Breast epithelium (tissue), 4 donors: Measurements from ENCODE around the gene AQP6. TPM values are rescaled to one million over a fixed set of nuclear protein-coding genes. Genes with fewer than 3 reads are reported as not detected.

Source experiments
- DNase-seq, 2 donors: peaks; one replicate each; pipeline ENCODE4 v3.0.0-alpha.2; 2019; ENCODE audit warnings: low spot score in 2 of 2
- H3K27ac ChIP-seq, 2 donors: fragments of 200-600 bp; sonication (generic) in 1 of 2; one replicate each; pipeline ENCODE4 v1.5.1; 2016 to 2019; ENCODE audit warnings: mild to moderate bottlenecking in 1 of 2
- H3K27me3 ChIP-seq, 2 donors: fragments of 200-600 bp; sonication (generic) in 1 of 2; one replicate each; pipeline versions ENCODE4 v1.5.1 to v1.6.0; 2017 to 2019; ENCODE audit warnings: control low read depth in 1 of 2, mild to moderate bottlenecking in 1 of 2
- H3K36me3 ChIP-seq: fragments of 200-600 bp; one replicate; pipeline ENCODE4 v1.5.1; 2019
- H3K4me1 ChIP-seq, 2 donors: fragments of 200-600 bp; sonication (generic); one replicate each; pipeline ENCODE4 v1.5.1; 2016 to 2019; ENCODE audit warnings: control low read depth in 1 of 2
- H3K4me3 ChIP-seq, 3 donors: fragments of 200-600 bp; sonication (generic); 1 replicate in 2 of 3; 2 replicates in 1 of 3; pipeline ENCODE4 v1.5.1; 2016 to 2019; ENCODE audit warnings: mild to moderate bottlenecking in 3 of 3, moderate library complexity in 2 of 3
- H3K9me3 ChIP-seq, 2 donors: fragments of 200-600 bp; sonication (generic) in 1 of 2; one replicate each; pipeline ENCODE4 v1.5.1; 2016 to 2019; ENCODE audit warnings: control low read depth in 1 of 2
- POLR2A ChIP-seq: fragments of 450-650 bp; IDR thresholded peaks from one replicate; pipeline ENCODE4 v1.6.1; 2016; ENCODE audit warnings: antibody characterized with exemption, mild to moderate bottlenecking, moderate library complexity
- POLR2AphosphoS5 ChIP-seq, 3 donors: sonication (generic); formaldehyde crosslinking; IDR thresholded peaks; one replicate each; pipeline ENCODE4 v1.6.1; 2017; ENCODE audit warnings: antibody characterized with exemption in 3 of 3
- intact Hi-C: fragments of 100-400 bp; cut with DNase I; formaldehyde crosslinking; loops from one replicate; pipeline ENCODE4 v1.15.1; 2023; ENCODE audit warnings: low total_unique reads
- total RNA-seq, 3 donors: library from RNA; depleted of rRNA; stranded (reverse); fragments of >200 nt; gene quantifications; one replicate each; pipeline ENCODE4 v1.1.0, GENCODE V29; 2016
- TF ChIP-seq, protein P1 (sequence below), 3 donors: fragments of 450-650 bp; IDR thresholded peaks; one replicate each; pipeline ENCODE4 v1.5.1; 2016 to 2017; ENCODE audit warnings: antibody characterized with exemption in 3 of 3, mild to moderate bottlenecking in 3 of 3, moderate library complexity in 3 of 3

Gene AQP6
- total RNA-seq, 3 donors from 2014 or later: 0.16 TPM; not detected in 2

DNA sequence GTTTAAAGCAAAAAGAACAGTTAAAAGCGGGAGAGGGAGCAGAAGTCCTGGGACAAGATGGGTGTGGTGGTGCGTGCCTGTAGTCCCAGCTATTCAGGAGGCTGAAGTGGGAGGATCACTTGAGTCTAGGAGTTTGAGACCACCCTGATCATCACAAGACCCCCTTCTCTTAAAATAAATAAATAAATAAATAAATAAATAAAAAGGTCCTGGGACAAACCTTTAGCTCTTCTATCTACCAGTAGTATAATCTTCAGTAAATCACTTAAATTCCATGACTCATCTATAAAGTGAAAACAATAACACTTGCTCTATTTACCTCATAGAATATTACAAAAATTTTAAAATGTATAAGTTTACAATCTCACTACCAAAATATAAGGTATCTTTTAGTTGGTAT, 46.8 kb downstream of the AQP6 start:
- no peaks in the 10 kb centered on the region for H3K27me3 ChIP-seq
- intact Hi-C loops: no loop called here
- no peak overlapping the region for H3K4me3 ChIP-seq
- H3K27ac ChIP-seq: no peak overlapping the region
- H3K4me1 ChIP-seq: no peaks in the 10 kb centered on the region
- H3K36me3 ChIP-seq: no peaks in the 10 kb centered on the region
- no peaks in the 10 kb centered on the region for H3K9me3 ChIP-seq
- DNase-seq: no peak
- TF ChIP-seq POLR2AphosphoS5 (IDR thresholded peaks at IDR 0.05): no peak

DNA sequence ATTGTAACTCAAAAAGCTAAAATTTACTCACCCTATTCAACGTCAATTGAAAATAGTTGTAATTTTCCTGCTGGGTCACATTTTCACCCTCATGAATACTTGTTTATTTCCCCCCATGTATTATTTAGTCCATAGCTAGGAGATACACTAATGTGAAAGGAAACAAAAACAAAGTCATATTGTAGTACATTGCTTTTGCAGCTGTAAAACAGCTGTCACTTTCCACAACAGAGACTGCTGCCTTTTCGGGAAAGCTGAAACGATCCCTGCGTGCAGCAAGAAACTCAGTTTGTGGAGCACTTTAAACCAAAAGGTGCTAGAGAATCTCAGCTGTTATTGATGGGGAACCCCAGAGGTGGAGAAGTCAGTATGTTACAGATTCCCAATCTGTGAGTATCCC, 48.3 kb downstream of the AQP6 start:
- Histone ChIP-seq H3K27me3 (no peaks in the 10 kb centered on the region), H3K9me3 (no peaks in the 10 kb centered on the region), H3K4me3 (no peak overlapping the region), H3K4me1 (no peaks in the 10 kb centered on the region), H3K27ac (no peak overlapping the region), H3K36me3 (no peaks in the 10 kb centered on the region)
- intact Hi-C loops: no loop called here
- no peak for DNase-seq
- no peak for TF ChIP-seq POLR2A
- TF ChIP-seq, protein P1, sequence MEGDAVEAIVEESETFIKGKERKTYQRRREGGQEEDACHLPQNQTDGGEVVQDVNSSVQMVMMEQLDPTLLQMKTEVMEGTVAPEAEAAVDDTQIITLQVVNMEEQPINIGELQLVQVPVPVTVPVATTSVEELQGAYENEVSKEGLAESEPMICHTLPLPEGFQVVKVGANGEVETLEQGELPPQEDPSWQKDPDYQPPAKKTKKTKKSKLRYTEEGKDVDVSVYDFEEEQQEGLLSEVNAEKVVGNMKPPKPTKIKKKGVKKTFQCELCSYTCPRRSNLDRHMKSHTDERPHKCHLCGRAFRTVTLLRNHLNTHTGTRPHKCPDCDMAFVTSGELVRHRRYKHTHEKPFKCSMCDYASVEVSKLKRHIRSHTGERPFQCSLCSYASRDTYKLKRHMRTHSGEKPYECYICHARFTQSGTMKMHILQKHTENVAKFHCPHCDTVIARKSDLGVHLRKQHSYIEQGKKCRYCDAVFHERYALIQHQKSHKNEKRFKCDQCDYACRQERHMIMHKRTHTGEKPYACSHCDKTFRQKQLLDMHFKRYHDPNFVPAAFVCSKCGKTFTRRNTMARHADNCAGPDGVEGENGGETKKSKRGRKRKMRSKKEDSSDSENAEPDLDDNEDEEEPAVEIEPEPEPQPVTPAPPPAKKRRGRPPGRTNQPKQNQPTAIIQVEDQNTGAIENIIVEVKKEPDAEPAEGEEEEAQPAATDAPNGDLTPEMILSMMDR (IDR thresholded peaks at IDR 0.05): no peak

DNA sequence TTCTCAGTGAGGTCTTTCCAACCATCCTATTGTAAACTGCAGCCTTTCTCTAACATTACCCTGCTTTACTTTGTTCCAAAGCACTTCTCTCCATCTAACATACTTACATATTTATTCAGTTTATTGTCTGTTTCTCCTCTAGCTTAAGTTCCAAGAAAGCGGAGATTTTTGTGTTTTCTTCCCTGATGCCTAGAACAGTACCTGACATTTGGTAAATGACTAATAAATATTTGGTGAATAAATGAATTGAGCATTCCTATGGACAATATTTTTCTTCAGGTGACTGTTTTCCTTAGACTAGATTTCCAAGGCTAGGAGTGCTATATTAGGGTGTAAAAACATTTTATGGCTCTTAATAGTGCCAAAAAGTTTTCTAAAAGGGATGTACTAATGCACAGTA, 50.2 kb downstream of the AQP6 start:
- TF ChIP-seq POLR2AphosphoS5 (IDR thresholded peaks at IDR 0.05) (no peak), POLR2A (no peak)
- TF ChIP-seq, protein P1 (IDR thresholded peaks at IDR 0.05): no peak
- Histone ChIP-seq H3K27ac (no peak overlapping the region), H3K4me3 (no peak overlapping the region), H3K9me3 (no peaks in the 10 kb centered on the region), H3K4me1 (no peaks in the 10 kb centered on the region), H3K27me3 (no peaks in the 10 kb centered on the region), H3K36me3 (no peaks in the 10 kb centered on the region)
- no peak for DNase-seq
- intact Hi-C loops: no loop called here

DNA sequence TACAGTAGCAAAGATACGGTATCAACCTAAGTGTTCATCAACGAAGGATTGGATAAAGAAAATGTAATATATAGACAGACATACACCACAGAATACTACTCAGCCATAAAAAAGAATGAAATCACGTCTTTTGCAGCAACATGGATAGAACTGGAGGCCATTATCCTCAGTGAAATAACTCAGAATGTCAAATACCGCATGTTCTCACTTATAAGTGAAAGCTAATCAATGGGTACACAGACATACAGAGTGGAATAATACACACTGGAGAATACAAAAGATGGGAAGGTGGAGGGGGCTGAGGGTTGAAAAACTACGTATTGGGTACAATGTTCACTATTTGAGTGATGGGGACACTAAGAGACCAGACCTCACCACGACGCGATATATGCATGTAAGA, 51.5 kb downstream of the AQP6 start:
- Histone ChIP-seq H3K9me3 (no peaks in the 10 kb centered on the region), H3K4me3 (no peak overlapping the region), H3K27ac (no peak overlapping the region), H3K27me3 (no peaks in the 10 kb centered on the region), H3K36me3 (no peaks in the 10 kb centered on the region), H3K4me1 (no peaks in the 10 kb centered on the region)
- TF ChIP-seq POLR2A (no peak), POLR2AphosphoS5 (IDR thresholded peaks at IDR 0.05) (no peak)
- TF ChIP-seq, protein P1 (IDR thresholded peaks at IDR 0.05): no peak
- intact Hi-C loops: no loop called here
- DNase-seq: no peak

DNA sequence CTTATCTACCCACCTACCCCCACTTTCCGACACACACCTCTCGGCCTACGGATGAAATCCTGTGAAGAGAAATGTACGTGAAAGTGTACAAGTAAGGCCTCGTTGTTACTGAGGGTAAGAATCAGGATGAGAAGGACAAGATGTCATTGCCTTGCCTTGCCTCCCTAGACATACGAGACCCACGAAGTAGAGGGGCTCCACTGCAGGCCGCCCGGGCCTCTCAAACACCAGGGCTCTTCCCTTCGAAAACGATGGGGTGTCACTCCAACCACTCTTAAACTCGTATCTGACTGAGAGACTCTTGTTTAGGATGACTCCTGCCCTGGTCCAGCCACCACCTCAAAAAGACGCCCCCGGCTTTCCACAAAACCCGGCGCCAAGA, 52.0 kb downstream of the AQP6 start:
- TF ChIP-seq POLR2A (no peak), POLR2AphosphoS5 (IDR thresholded peaks at IDR 0.05) (no peak)
- TF ChIP-seq, protein P1 (IDR thresholded peaks at IDR 0.05): no peak
- peak overlapping the region; percentile 32 to 70 for H3K27ac ChIP-seq
- H3K4me1 ChIP-seq: no peaks in the 10 kb centered on the region
- no peaks in the 10 kb centered on the region for H3K36me3 ChIP-seq
- intact Hi-C loops: no loop called here
- DNase-seq: no peak
- H3K4me3 ChIP-seq: peak overlapping the region; percentile 71 to 77 (median 73)
- no peaks in the 10 kb centered on the region for H3K9me3 ChIP-seq
- no peaks in the 10 kb centered on the region for H3K27me3 ChIP-seq
